GM12878 (cell line): Measurements from ENCODE around the gene FZR1. TPM values are rescaled to one million over a fixed set of nuclear protein-coding genes. Genes with fewer than 3 reads are reported as not detected.

Experiments
- ATAC-seq: fragments of 200-7000 bp; cut with Tn5 transposase; 3 replicates; pipeline ENCODE4 v1.9.1; 2020; ENCODE audit warnings: mild to moderate bottlenecking, moderate library complexity
- BruUV-seq: library from RNA; stranded (reverse); fragments of 400-500 nt; replicated peaks from 2 replicates; lab custom pipeline; 2021; lab: Mats Ljungman, UMichigan
- CTCF ChIA-PET: fragments of 300-600 bp; sonication (Branson Sonifier 250); formaldehyde crosslinking; extraction: SDS; loops from one replicate; lab custom pipeline; 2021; ENCODE audit warnings: inconsistent platforms; lab: Yijun Ruan, JAX
- POLR2A ChIA-PET: fragments of 350-600 bp; formaldehyde crosslinking; extraction: SDS; loops from one replicate; lab custom pipeline; 2021; ENCODE audit warnings: inconsistent platforms; lab: Charles Lee
- RAD21 ChIA-PET: fragments of 300-600 bp; sonication (Branson Sonifier 250); formaldehyde crosslinking; loops from one replicate; lab custom pipeline; 2023; ENCODE audit warnings: antibody characterized with exemption; ENCODE audit not compliant: unreplicated experiment; lab: Charles Lee
- SMC1A ChIA-PET: fragments of 300-600 bp; sonication (Branson Sonifier 250); formaldehyde crosslinking; loops from one replicate; lab custom pipeline; 2023; ENCODE audit not compliant: unreplicated experiment, uncharacterized antibody; lab: Charles Lee
- DNase-seq: peaks from one replicate; pipeline ENCODE4 v3.0.0-alpha.2; 2011; ENCODE audit warnings: low read depth, low spot score
- FAIRE-seq: peaks from 3 replicates; lab custom pipeline; 2011; peaks lifted over from hg19 to GRCh38; lab: Jason Lieb, UNC
- H2AFZ ChIP-seq: 2 replicates; pipeline ENCODE4 v1.6.0; 2011; ENCODE audit warnings: low read depth, low read length, control low read depth; ENCODE audit not compliant: control insufficient read depth
- H3K27ac ChIP-seq: 2 replicates; pipeline ENCODE4 v1.5.1; 2011; ENCODE audit warnings: control low read depth; ENCODE audit not compliant: control insufficient read depth, insufficient read depth
- H3K27me3 ChIP-seq, 2 experiments: replicated peaks in 1 of 2; 2 replicates each; pipeline versions ENCODE4 v1.6.0 to v1.6.1; 2011; ENCODE audit warnings: low read length in 1 of 2; ENCODE audit not compliant: control insufficient read depth in 2 of 2, insufficient read depth in 2 of 2
- H3K36me3 ChIP-seq, 2 experiments: 2 replicates each; pipeline ENCODE4 v1.5.1; 2011; ENCODE audit warnings: low read length in 1 of 2; ENCODE audit not compliant: control insufficient read depth in 2 of 2, insufficient read depth in 2 of 2
- H3K4me1 ChIP-seq: 2 replicates; pipeline ENCODE4 v1.6.1; 2011; ENCODE audit warnings: mild to moderate bottlenecking, low read length, moderate library complexity, mixed read lengths; ENCODE audit not compliant: control insufficient read depth, insufficient read depth
- H3K4me2 ChIP-seq: 2 replicates; pipeline ENCODE4 v1.6.0; 2011; ENCODE audit warnings: control low read depth; ENCODE audit not compliant: control insufficient read depth, insufficient read depth
- H3K4me3 ChIP-seq: fragments of 200-600 bp; sonication (generic); 2 replicates; pipeline ENCODE4 v1.5.1; 2016
- H3K79me2 ChIP-seq: 2 replicates; pipeline ENCODE4 v1.6.0; 2011; ENCODE audit warnings: low read length; ENCODE audit not compliant: control insufficient read depth, insufficient read depth
- H3K9ac ChIP-seq: 2 replicates; pipeline ENCODE4 v1.8.0; 2011; ENCODE audit warnings: low read length, control low read depth, mixed read lengths; ENCODE audit not compliant: control insufficient read depth, insufficient read depth
- H3K9me3 ChIP-seq: replicated peaks from 3 replicates; pipeline ENCODE4 v1.5.1; 2011; ENCODE audit warnings: mild to moderate bottlenecking, low read length; ENCODE audit not compliant: control insufficient read depth, insufficient read depth
- H4K20me1 ChIP-seq: 2 replicates; pipeline ENCODE4 v1.6.0; 2011; ENCODE audit not compliant: control insufficient read depth, insufficient read depth
- ASH2L ChIP-seq: fragments of 300-600, 200-600 bp; sonication (generic); IDR thresholded peaks from 2 replicates; pipeline ENCODE4 v1.6.1; 2017; ENCODE audit warnings: low read depth, mild to moderate bottlenecking, borderline replicate concordance
- BMI1 ChIP-seq: fragments of 450-650 bp; IDR thresholded peaks from 2 replicates; pipeline ENCODE4 v1.6.1; 2016; ENCODE audit warnings: mild to moderate bottlenecking, moderate library complexity, borderline replicate concordance
- EZH2 ChIP-seq: IDR thresholded peaks from 2 replicates; pipeline ENCODE4 v1.6.1; 2012; ENCODE audit warnings: low read depth, mild to moderate bottlenecking, control low read depth, inconsistent platforms, low read length, borderline replicate concordance; ENCODE audit not compliant: control insufficient read depth
- HSF1 ChIP-seq: fragments of 150-350 bp; IDR thresholded peaks from 2 replicates; pipeline ENCODE4 v1.6.1; 2014; ENCODE audit warnings: mild to moderate bottlenecking, low read depth, low read length
- RB1 ChIP-seq: fragments of 450-650 bp; formaldehyde crosslinking; IDR thresholded peaks from 2 replicates; pipeline ENCODE4 v1.6.1; 2017; ENCODE audit warnings: mild to moderate bottlenecking, borderline replicate concordance
- RFX5 ChIP-seq: IDR thresholded peaks from 2 replicates; pipeline ENCODE4 v1.6.1; 2011; ENCODE audit warnings: low read depth, low read length, improper control_type of control experiment
- SRF ChIP-seq, 2 experiments: IDR thresholded peaks; 2 replicates each; pipeline ENCODE4 v1.6.1; 2011; ENCODE audit warnings: low read depth in 2 of 2, low read length in 2 of 2, mild to moderate bottlenecking in 1 of 2, moderate library complexity in 1 of 2
- YBX1 ChIP-seq: fragments of 450-650 bp; IDR thresholded peaks from 2 replicates; pipeline ENCODE4 v1.6.1; 2016; ENCODE audit warnings: antibody characterized with exemption
- WGBS: methylation state at CpG from one replicate; pipeline ENCODE4 v1.1.6; 2016; ENCODE audit warnings: low lambda C conversion rate; ENCODE audit not compliant: insufficient replicate concordance, insufficient coverage; ENCODE audit errors: missing lambda C conversion rate; 5-methylcytosine and 5-hydroxymethylcytosine counted together
- in situ Hi-C: fragments of 300-500 bp; cut with MboI; formaldehyde crosslinking; loops from 9 replicates; pipeline ENCODE4 v1.14.3; 2018; ENCODE audit warnings: mixed read lengths
- intact Hi-C: fragments of 100-400 bp; cut with micrococcal nuclease; formaldehyde crosslinking; loops from one replicate; pipeline ENCODE4 v1.14.2; 2022; ENCODE audit not compliant: unreplicated experiment
- polyA plus RNA-seq, 11 experiments: library from polyadenylated mRNA; depleted of rRNA in 4 of 11; unstranded in 6 of 11; stranded (reverse) in 5 of 11; fragments of >200 nt; fragmentation: Nextera tagmentation in 4 of 11; fragmentation: Illumina TruSeq in 1 of 11; extraction: Ambion mirVana in 4 of 11; extraction: Trizol in 1 of 11; gene quantifications; 1 replicate in 1 of 11; 2 replicates in 10 of 11; pipeline versions ENCODE4 v1.2.1 to v1.2.3, GENCODE V29; 2011 to 2016; ENCODE audit warnings: inconsistent platforms in 2 of 11, missing spikeins in 2 of 11, low read depth in 1 of 11
- total RNA-seq, 4 experiments: library from RNA; depleted of rRNA in 3 of 4; stranded (reverse); fragments of >200 nt in 3 of 4; fragmentation: Illumina TruSeq in 1 of 4; extraction: Trizol in 1 of 4; gene quantifications; 2 replicates each; pipeline versions ENCODE4 v1.2.1 to v1.2.3, GENCODE V29; 2013 to 2021

Gene FZR1
- total and polyA plus RNA-seq, 10 of the 15 experiments (the other 5 are each of a cell fraction or from before 2014, with no cell fraction given), result 0.11 to 44.2 (median 29.3) TPM

GRCh38 chr19:3496392-3497273 lies 9.5 kb upstream of the FZR1 start:
- no peaks in the 10 kb centered on the region for H4K20me1 ChIP-seq
- no peak overlapping the region for H3K9ac ChIP-seq
- H3K4me2 ChIP-seq, result no peak overlapping the region
- in situ Hi-C loops, result no loop called here
- CTCF ChIA-PET, result interaction anchor here (1.4 kb wide), 1 partner anchor 12 kb away, joined by 6 read pairs; no protein-coding TSS in a partner anchor
- BruUV-seq, result no TSS peak
- H2AFZ ChIP-seq, result no peak overlapping the region
- POLR2A ChIA-PET, result interaction anchor here (0.5 kb wide), 1 partner anchor 58 kb away, joined by 3 read pairs; no protein-coding TSS in a partner anchor
- FAIRE-seq (no peak), DNase-seq (no peak)
- RAD21 ChIA-PET, result no interaction called here
- H3K36me3 ChIP-seq, result peaks cover 6 to 17% of the 10 kb centered on the region in 2 experiments
- no peaks in the 10 kb centered on the region; the same call in 2 of the 3 replicates for H3K9me3 ChIP-seq
- 96% methylated on average over 32 of the region's 32 CpGs for whole genome bisulfite sequencing
- H3K27me3 ChIP-seq, result no peaks in the 10 kb centered on the region
- SMC1A ChIA-PET, result no interaction called here
- peak in 1 of 2 experiments; percentile 6; a peak in 1 of 4 replicates for TF ChIP-seq SRF (IDR thresholded peaks at IDR 0.05; ENCODE audit: low read depth in 2 of 2, low read length in 2 of 2)
- TF ChIP-seq BMI1, result no peak
- TF ChIP-seq YBX1, result no peak
- TF ChIP-seq, all 136 proteins: peak for 1
- Histone ChIP-seq H3K4me1 (peaks cover 2% of the 10 kb centered on the region; the same call in 1 of the 2 replicates), H3K4me3 (no peak overlapping the region), H3K79me2 (peaks cover 16% of the 10 kb centered on the region), H3K27ac (no peak overlapping the region)
- intact Hi-C loops, result no loop called here
- no peak for ATAC-seq

DNA sequence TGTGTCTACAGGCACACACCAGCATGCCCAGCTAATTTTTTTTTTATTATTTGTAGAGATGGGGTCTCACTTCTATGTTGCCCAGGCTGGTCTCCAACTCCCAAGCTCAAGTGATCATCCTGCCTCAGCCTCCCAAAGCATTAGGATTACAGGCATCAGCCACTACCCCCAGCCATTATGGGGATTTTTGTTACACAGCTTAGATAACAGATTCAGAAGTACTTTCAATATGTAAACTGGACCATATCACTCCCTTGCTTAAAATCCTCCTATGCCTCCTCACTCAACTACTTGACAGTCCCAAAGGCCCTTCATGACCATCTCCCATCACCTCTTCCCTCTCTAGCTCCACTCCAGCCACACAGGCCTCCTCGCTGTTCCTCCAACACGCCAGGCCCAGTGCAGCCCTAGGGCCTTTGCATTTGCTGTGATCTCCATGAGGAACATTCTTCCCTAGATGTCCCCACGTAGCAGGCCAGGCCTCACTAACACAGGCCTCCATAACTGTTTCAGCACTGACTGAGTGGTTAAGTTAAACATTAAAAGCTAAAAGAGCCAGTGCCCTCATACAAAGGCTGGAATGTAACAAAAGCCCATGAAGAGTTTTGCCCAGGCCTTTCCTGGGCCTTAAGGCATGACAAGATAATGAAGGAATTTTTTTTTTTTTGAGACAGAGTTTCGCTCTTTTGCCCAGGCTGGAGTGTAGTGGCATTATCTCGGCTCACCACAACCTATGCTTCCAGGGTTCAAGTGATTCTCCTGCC lies 8.2 kb upstream of the FZR1 start:
- no peak overlapping the region for H2AFZ ChIP-seq
- H3K9ac ChIP-seq, result no peak overlapping the region
- H3K79me2 ChIP-seq, result peaks cover 16% of the 10 kb centered on the region
- no peak overlapping the region for H3K27ac ChIP-seq
- DNase-seq (no peak), FAIRE-seq (no peak), ATAC-seq (no peak)
- in situ Hi-C loops (no loop called here), intact Hi-C loops (no loop called here)
- H3K4me2 ChIP-seq, result no peak overlapping the region
- SMC1A ChIA-PET, result no interaction called here
- peaks cover 6 to 12% of the 10 kb centered on the region in 2 experiments for H3K36me3 ChIP-seq
- H3K4me3 ChIP-seq, result no peak overlapping the region
- WGBS, result 100% methylated on average over 5 of the region's 5 CpGs
- peaks cover 2% of the 10 kb centered on the region; the same call in 1 of the 2 replicates for H3K4me1 ChIP-seq
- H3K9me3 ChIP-seq, result no peaks in the 10 kb centered on the region; the same call in 2 of the 3 replicates
- no peaks in the 10 kb centered on the region for H4K20me1 ChIP-seq
- no peaks in the 10 kb centered on the region for H3K27me3 ChIP-seq
- BruUV-seq, result no TSS peak
- CTCF ChIA-PET, result interaction anchor here (1.4 kb wide), 1 partner anchor 13 kb away, joined by 6 read pairs; no protein-coding TSS in a partner anchor
- POLR2A ChIA-PET, result no interaction called here
- RAD21 ChIA-PET, result interaction anchor here (0.7 kb wide), 1 partner anchor 30 kb away, joined by 3 read pairs; no protein-coding TSS in a partner anchor
- no peak for TF ChIP-seq RB1
- no peak for TF ChIP-seq RFX5
- no peak for TF ChIP-seq HSF1
- TF ChIP-seq EZH2, result no peak
- no peak for TF ChIP-seq ASH2L
